CD4-positive, alpha-beta T cell treated with Interleukin-17A for 4 hours (primary cell): ENCODE results near the gene GAB2.

Experiments
- DNase-seq: peaks from one replicate; pipeline ENCODE4 v3.0.0-alpha.2; 2020; ENCODE audit warnings: mixed read lengths

The GAB2 gene

DNA sequence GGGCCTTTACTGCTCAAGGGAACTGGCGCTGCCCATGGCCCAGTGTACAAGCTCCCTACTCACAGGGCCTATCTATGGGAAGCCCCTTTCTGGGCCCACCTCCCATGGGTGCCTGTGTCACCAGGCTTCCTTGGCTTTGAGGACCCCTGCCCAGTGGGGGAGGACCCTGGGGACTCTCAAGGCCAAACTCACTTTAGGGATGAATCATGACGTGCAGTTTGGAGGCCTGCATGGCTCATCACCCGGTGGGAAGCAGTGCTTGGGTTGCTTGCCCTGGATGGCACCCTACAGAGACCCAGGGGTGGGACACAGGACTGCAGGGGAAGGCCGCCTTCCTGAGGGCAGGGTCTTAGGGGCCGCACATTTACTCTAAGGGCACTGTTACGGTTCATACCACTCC lies 245.7 kb downstream of the GAB2 start:
- no peak for DNase-seq

GRCh38 chr11:78170874-78171549 lies 246.6 kb downstream of the GAB2 start:
- DNase-seq = no peak

GRCh38 chr11:78170413-78170812 lies 247.2 kb downstream of the GAB2 start:
- DNase-seq = no peak

DNA sequence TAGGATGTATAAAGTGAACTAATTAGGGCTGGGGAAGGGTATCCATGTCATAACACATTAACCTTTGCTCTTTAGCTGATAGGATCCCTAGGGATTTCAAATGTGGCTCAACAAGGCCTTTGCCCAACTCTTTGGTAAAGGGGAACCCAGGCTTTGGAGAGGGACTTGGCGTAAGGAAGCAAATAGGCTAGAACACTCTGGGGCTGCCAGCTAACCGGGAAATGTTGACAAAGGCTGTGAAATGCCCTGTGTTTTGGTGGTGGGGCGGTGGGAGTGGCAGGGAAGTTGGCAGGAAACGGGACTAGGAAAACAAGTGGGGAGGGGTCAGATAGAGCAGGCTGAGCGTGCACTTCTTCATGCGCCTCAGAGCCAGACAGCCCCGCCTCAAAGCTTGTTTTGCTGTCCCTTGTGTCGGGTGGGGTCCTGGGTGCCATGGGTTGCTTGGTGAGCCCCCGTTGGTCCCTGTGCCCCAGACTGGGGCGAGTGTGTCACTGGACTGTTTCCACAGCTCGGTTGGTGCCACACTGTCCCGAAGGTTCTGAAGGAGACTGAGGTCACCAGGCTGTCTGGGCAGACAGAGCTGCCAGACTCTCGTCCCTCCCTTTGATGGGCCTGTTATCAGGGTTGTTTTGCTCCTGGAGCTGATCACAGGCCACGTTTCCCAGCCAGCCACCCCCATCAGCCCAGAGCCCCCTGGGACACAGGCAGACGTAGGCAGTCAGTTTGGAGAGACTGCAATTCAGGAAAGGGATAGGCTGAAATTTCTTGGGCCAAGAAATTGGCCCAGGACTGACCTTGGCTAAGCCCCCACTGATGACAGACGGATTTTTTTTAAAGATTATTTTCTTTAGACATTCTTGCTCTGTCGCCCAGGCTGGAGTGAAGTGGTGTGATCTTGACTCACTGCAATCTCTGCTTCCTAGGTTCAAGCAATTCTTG lies 248.8 kb downstream of the GAB2 start:
- DNase-seq = no peak

DNA sequence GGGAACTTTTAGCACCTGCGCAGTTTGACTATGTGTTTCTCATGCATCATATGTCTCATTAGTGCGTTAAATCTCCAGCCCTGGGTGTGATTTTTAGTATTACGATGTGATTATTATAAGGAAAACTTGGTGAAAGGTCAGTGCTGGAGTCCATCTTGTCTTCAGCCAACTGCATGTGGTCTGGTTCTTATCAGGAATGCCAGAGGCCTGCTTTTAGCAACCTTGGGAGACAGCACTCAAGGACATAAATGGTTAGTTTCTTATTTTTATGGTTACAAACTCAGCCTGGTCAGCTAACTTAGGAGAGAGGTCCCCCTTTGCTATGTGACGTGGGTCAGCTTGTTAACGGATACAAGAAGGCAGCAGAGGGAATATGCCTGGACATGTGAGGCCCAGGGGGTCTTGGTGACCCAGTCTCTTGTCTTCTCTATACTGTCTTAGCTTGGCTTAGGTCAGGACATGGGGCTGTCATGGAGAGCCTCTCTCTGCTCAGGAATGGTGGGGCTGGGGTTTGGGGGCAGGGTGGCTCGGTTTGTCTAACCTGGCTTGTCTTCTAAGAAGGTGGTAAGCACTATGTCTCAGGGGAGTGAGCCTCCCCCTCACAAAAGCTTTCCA lies 250.7 kb downstream of the GAB2 start:
- no peak for DNase-seq
